Measurements from ENCODE around the gene GPRC5B. TPM values are rescaled to one million over a fixed set of nuclear protein-coding genes. Genes with fewer than 3 reads are reported as not detected.

The GPRC5B gene
- total and polyA plus RNA-seq, 2 of the 8 experiments (the other 6 are each of a cell fraction or from before 2014, with no cell fraction given): 106 to 160 TPM

GRCh38 chr16:19843371-19843770, 41.3 kb downstream of the GPRC5B start:
- H4K91ac ChIP-seq (replicated peaks; ENCODE audit: insufficient read length, low read length): no peak overlapping the region
- DNase-seq (ENCODE audit: low read depth in 1 of 2, low spot score in 2 of 2): no peak
- no peaks in the 10 kb centered on the region for H3K27me3 ChIP-seq (replicated peaks in 1 of 4; ENCODE audit: control insufficient read depth in 3 of 4, extremely low read depth in 1 of 4, insufficient read depth in 3 of 4, low read length in 3 of 4)
- H3K4me1 ChIP-seq (replicated peaks in 1 of 4; ENCODE audit: control insufficient read depth in 3 of 4, insufficient read depth in 4 of 4, low read length in 3 of 4): peaks cover 0 to 4% (median under 1%) of the 10 kb centered on the region in 4 experiments; a peak in 5 of 7 replicates
- H3K4ac ChIP-seq (replicated peaks; ENCODE audit: insufficient read length, low read depth, low read length): no peak overlapping the region
- no peak for FAIRE-seq
- no peak overlapping the region for H3K4me2 ChIP-seq (ENCODE audit: insufficient read depth in 1 of 2, low read depth in 2 of 2, low read length in 2 of 2)
- no peak overlapping the region for H2AK5ac ChIP-seq (ENCODE audit: low read depth, low read length)
- no peak overlapping the region for H3K27ac ChIP-seq (ENCODE audit: low read depth, low read length)
- no peaks in the 10 kb centered on the region for H4K20me1 ChIP-seq (replicated peaks in 1 of 2; ENCODE audit: control insufficient read depth in 1 of 2, insufficient read depth in 2 of 2, low read length in 2 of 2)
- ChIA-PET CTCF (ENCODE audit: partially characterized antibody) (interaction anchor here (0.6 to 0.7 kb wide), 2 partner anchors 304 to 452 kb away, joined by 3 to 4 read pairs; no protein-coding TSS in a partner anchor), POLR2A (ENCODE audit: partially characterized antibody) (interaction anchor here (0.8 kb wide), 1 partner anchor 9 kb away, joined by 3 read pairs; no protein-coding TSS in a partner anchor)
- H2BK12ac ChIP-seq (ENCODE audit: low read depth, low read length): no peak overlapping the region
- H3K23me2 ChIP-seq (ENCODE audit: low read depth, low read length): no peaks in the 10 kb centered on the region; the same call in 1 of the 2 replicates
- H3K14ac ChIP-seq (ENCODE audit: insufficient read length): no peak overlapping the region
- H3K36me3 ChIP-seq (ENCODE audit: control insufficient read depth in 2 of 4, insufficient read depth in 4 of 4, low read length in 3 of 4): no peaks in the 10 kb centered on the region
- H3K56ac ChIP-seq (replicated peaks; ENCODE audit: insufficient read length, low read depth, low read length): no peak overlapping the region
- no peak for TF ChIP-seq ATF2 (IDR thresholded peaks at IDR 0.05; ENCODE audit: low read length)
- TF ChIP-seq PHF8 (conservative IDR thresholded peaks at IDR 0.05; ENCODE audit: low read depth, low read length): no peak
- TF ChIP-seq SUZ12 (IDR thresholded peaks at IDR 0.05; ENCODE audit: low read length): no peak
- no peak for TF ChIP-seq E2F6 (IDR thresholded peaks at IDR 0.05)
- no peak for TF ChIP-seq SP1 (IDR thresholded peaks at IDR 0.05; ENCODE audit: low read depth, low read length)
- TF ChIP-seq KDM4A (IDR thresholded peaks at IDR 0.05; ENCODE audit: low read depth, low read length, severe bottlenecking): no peak
- no peak for TF ChIP-seq USF2 (IDR thresholded peaks at IDR 0.05; ENCODE audit: low read length)
- TF ChIP-seq ZNF274 (IDR thresholded peaks at IDR 0.05; ENCODE audit: borderline replicate concordance, extremely low read depth, low read length): no peak
- no peak for TF ChIP-seq CHD1 (IDR thresholded peaks at IDR 0.05; ENCODE audit: low read depth, low read length)
- TF ChIP-seq CEBPB (IDR thresholded peaks at IDR 0.05; ENCODE audit: low read depth, low read length): no peak
- TF ChIP-seq KDM1A (IDR thresholded peaks at IDR 0.05; ENCODE audit: borderline replicate concordance, low read length): no peak
- no peak overlapping the region for H2BK15ac ChIP-seq (ENCODE audit: low read length)
- H2BK5ac ChIP-seq (ENCODE audit: low read depth, low read length): no peak overlapping the region
- H3K4me3 ChIP-seq (ENCODE audit: extremely low read depth in 1 of 4, insufficient read depth in 2 of 4, low read depth in 3 of 4, low read length in 4 of 4): no peak overlapping the region
- H2BK120ac ChIP-seq (replicated peaks; ENCODE audit: low read depth, low read length): no peak overlapping the region
- H3K79me2 ChIP-seq (ENCODE audit: control insufficient read depth in 1 of 2, insufficient read depth in 2 of 2, low read length in 2 of 2): no peaks in the 10 kb centered on the region
- H4K8ac ChIP-seq (ENCODE audit: extremely low read depth, insufficient read depth, low read length): no peak overlapping the region
- H3K18ac ChIP-seq (ENCODE audit: extremely low read depth, low read length): no peak overlapping the region
- WGBS, 2 experiments (ENCODE audit: extremely low coverage in 1 of 2, insufficient coverage in 1 of 2, insufficient read length in 1 of 2, insufficient replicate concordance in 2 of 2, low coverage in 1 of 2, low lambda C conversion rate in 2 of 2, missing lambda C conversion rate in 1 of 2): 92% methylated on average over 1 of the region's 1 CpG; no CpG with 5 or more reads in 1 of the 2 experiments
- no peaks in the 10 kb centered on the region for H3K9me3 ChIP-seq (ENCODE audit: insufficient read depth in 2 of 2, low read depth in 1 of 2, low read length in 1 of 2)
- no peak overlapping the region for H3K9ac ChIP-seq (replicated peaks in 1 of 4; ENCODE audit: extremely low read depth in 1 of 4, low read depth in 3 of 4, low read length in 3 of 4)
- H3K23ac ChIP-seq (ENCODE audit: insufficient read length): no peak overlapping the region
- no peak overlapping the region for H2BK20ac ChIP-seq (ENCODE audit: low read length)
- no peak overlapping the region for H4K5ac ChIP-seq (ENCODE audit: insufficient read length, low read depth, low read length)
- H3K79me1 ChIP-seq (ENCODE audit: low read depth, low read length): no peaks in the 10 kb centered on the region
- no peak overlapping the region for H2AFZ ChIP-seq (ENCODE audit: low read length)
